Activated CD4-positive, alpha-beta T cell treated with anti-CD3 and anti-CD28 coated beads for 4 hours (primary cell): ENCODE results near the gene ZNF677.
"Not testable (repeated sequence)": the region's sequence is repeated elsewhere in the genome, so short reads cannot be mapped to it uniquely, and the experiment has no call there.

ENCODE experiments used
- DNase-seq, 2 donors: peaks; one replicate each; pipeline ENCODE4 v3.0.0-alpha.2; 2020

Gene ZNF677

DNA sequence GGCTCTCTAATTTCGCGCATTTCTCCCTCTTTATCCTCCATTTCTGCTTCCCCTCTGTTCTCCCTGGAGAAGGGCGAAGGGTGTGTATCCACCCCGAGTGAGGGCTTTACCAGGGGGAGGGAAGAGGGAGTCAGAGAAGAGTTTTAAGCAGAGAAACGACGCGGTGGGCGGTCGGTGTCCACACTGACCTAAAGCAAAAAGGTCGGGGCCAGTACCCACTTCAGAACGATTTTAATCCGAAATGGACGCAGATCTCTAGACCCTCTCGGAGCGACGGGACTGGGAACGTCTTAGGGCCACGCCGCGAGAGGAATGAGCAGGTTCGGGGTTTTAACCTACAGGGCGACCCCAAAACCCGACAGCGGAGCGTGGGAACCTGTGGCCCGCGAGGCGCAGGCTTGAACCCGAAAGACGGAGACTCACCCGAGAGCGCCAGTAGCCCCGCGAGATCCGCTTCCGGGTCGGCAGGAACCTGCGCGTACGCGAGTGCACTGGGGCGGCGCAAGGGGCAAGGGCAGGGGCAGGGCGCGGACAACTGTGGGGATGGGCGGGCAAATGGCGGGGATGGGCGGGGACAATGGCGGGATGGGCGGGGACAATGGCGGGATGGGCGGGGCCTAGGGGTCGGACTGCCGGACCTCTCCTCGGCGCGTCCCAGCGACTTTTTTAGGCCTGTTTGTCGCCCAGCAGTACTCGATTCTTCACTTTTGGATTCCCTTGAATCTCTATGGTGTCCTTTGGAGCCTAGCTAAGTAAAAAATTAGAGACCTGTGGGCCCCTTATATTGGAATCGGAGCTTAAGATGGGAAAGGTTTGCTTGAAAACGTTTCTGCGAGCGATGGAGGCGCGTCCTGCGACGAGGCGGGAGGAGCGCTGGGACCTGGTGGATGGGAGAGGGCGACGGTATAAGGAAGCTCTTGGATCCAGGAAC lies at the start of gene ZNF677:
Gene ZNF677 (minus strand): TSS at position 463 of the 931 bp plus-strand sequence. CDS start 3,323 bp downstream, outside the sequence.
- peak; percentile 75 to 83 for DNase-seq

DNA sequence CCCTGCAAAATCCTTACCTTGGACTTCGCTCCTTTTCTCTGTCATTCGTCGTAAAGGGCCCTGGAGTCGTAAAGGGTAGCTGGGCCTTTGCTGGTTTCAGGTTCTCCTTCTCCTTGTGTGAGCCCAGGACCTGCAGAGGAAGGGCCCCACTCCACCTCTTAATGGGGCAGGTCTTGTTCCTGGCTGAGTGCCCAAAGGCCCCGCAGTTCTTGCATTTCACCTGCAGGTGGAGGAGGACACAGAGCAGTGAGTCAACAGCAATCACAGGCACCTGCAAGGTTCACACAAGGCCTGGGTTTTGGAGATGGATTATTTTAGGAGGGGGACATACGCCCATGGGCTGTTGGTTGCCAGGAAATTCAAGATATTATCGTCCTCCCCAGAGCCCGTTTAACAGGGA lies 46.7 kb upstream of the ZNF677 start:
- not testable (repeated sequence) for DNase-seq

DNA sequence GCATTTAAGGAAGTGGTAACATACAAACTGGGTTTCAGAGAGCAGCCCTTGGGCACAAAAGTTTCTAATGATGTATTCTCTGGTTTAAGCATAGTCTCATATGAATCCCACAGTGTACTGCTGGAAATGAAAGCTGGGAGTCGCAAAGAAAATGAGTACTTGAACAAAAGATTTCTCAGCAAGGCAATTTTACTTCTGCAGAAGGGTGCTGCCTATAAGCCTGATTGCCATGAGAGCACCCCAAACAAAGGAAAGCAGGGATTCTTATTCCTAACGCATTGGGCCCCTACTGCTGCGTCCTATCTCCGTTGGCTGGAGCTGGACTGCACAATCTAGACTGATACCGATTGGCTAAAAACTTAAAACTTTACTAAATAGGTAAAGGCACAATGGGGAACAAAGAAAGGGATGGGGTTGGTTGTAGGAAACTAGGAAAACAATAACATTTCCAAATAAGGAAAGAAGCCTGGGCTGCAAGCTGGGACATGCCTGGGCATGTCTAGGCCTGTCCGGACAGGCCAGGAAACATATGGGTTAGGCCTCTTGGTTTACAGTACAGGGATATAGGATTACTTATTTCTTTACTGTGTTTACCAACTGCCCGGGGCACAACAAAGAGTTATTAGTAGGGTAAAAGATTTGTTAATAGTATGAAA lies 40.2 kb upstream of the ZNF677 start:
- no peak for DNase-seq

DNA sequence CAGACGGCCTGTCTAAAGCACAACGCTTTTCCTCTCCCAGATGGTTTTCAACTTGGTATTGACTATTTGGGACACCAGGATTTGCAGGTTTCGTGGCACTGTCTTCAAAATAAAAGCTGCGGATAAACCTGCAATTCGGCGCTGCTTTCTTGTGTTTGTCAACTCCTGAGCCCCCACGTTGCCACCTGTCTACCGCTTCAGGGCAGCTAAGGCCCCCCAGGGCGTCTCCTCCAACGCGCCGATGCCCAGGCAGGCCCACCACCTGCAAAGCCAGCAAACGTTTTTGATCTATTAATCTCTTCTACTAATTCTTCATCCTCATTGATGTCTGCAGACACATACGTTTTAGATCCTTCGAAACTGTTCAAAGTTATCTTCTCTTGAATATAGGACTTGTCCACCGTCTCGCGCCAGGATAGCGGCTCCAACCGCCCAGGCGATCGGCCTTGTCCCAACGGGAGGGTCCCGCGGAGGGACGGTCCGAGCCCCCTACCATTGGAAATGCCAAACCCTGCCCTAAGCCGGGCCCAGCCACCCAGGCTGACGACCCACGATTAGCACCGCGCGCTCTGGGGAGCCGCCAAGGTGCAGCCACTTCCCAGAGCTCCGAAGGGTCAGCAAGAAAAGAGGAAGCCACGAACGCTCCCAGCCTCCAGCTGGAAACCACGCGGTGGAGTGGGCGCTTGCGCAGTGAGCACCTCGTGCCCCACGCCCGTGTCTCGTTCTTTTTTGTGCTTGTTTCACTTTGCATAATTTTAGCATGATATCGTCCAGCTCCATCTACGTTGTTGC lies 36.3 kb upstream of the ZNF677 start:
- no peak for DNase-seq

DNA sequence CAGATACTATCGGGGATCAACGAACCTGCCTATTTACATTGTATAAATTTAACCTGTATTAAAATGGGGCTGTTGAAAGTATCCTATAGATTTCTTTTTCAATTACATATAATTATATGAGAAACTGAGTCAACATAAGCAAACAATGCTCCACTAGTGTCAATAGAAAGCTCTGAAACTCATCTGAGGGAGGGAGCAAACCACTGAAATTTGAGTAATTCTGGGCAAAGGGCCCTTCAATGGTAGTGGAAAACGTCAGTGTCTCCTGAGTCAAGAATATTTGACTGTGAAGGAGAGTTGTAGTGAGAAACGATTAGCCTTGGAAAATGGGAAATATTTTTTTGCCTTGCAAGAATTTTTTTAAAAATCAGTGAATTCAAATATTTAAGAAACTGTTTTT lies 30.4 kb upstream of the ZNF677 start:
- no peak for DNase-seq

DNA sequence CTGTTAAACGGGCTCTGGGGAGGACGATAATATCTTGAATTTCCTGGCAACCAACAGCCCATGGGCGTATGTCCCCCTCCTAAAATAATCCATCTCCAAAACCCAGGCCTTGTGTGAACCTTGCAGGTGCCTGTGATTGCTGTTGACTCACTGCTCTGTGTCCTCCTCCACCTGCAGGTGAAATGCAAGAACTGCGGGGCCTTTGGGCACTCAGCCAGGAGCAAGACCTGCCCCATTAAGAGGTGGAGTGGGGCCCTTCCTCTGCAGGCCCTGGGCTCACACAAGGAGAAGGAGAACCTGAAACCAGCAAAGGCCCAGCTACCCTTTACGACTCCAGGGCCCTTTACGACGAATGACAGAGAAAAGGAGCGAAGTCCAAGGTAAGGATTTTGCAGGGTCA lies 27.3 kb upstream of the ZNF677 start:
- peak in 1 of 2 donors; percentile 2 for DNase-seq

DNA sequence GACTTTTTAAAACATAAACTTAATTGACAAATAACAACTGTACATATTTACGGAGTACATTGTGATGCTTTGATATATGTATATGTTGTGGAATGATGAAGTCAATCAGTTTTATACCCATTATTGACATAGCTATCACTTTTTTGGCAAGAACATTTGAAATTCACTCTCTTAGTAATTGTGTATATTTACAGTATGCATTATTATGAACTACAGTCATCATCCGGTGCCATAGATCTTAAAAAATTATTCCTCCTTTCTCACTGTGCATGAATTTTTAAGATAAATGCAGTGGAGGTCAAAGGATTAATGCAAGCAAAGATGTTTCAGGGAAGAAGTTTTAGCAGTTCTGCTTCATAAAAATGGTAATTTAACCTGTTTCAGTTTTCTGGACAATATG lies 20.8 kb upstream of the ZNF677 start:
- no peak for DNase-seq

DNA sequence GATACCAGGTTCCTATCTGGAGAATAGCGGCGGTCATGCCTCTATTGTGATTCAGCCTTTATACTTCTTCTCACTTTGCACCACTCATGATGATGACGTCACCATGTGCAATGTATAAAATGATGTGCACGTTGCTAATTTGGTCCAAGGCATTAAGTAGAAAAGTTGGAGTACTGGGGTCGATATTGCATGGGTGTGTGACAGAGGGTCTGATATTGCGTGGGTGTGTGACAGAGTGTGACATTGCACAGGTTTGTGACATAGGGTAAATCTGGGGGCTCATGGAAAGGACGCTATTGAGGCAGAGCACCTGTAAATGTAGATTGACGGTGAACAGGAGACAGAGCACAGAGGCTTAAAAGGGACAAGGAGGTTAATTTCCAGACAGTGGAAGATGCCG lies 17.4 kb upstream of the ZNF677 start:
- no peak for DNase-seq

DNA sequence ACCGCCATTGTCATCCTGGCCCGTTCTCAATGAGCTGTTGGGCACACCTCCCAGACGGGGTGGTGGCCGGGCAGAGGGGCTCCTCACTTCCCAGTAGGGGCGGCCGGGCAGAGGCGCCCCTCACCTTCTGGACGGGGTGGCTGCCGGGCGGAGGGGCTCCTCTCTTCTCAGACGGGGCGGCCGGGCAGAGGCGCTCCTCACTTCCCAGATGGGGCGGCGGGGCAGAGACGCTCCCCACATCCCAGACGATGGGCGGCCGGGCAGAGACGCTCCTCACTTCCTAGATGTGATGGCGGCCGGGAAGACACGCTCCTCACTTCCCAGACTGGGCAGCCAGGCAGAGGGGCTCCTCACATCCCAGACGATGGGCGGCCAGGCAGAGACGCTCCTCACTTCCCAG lies 15.2 kb upstream of the ZNF677 start:
- not testable (repeated sequence) for DNase-seq

DNA sequence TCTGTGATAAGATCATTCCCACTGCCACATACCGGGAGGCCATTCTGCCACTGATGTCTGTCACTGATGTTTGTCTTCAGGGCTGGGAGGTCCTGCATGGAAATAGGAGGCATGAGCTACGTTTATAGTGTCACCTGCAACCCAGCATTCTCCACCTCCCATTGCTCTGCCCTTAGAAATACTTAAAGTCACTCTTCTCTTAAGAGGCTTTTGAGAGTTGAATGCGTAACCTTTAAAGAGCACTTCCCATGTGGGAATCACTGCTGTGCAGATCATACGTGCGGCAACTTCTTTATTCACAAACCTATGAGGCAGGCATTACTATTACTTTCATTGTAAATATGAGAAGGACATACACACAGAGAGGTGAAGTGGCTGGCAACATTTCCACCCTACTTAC lies 12.9 kb upstream of the ZNF677 start, which contains the start of gene VN1R4:
Gene VN1R4 (minus strand): TSS at position 101 of the 400 bp plus-strand sequence. CDS start 58 bp downstream, at position 43.
- not testable (repeated sequence) for DNase-seq

DNA sequence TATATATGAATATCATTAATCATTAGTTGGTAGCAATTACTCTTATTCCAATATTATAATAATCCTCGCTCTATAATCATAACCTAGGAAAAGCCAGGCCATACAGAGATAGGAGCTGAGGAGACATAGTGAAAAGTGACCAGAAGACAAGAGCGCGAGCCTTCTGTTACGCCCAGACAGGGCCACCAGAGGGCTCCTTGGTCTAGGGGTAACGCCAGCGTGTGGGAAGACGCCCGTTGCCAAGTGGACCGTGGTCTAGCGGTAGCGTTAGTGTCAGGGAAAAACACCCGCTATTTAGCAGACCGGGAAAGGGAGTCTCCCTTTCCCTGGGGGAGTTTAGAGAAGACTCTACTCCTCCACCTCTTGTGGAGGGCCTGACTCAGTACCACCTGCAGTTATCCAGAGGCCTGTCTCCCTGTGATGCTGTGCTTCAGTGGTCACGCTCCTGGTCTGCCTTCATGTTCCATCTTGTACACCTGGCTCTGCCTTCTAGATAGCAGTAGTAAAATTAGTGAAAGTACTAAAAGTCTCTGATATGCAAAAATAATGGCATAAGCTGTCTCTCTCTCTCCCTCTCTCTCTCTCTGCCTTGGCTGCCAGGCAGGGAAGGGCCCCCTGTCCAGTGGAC lies 3.2 kb upstream of the ZNF677 start, which contains the start of gene VN1R2:
Gene VN1R2 (plus strand): TSS at position 578 of the 628 bp plus-strand sequence. CDS start 84 bp downstream, outside the sequence.
- not testable (repeated sequence) for DNase-seq

DNA sequence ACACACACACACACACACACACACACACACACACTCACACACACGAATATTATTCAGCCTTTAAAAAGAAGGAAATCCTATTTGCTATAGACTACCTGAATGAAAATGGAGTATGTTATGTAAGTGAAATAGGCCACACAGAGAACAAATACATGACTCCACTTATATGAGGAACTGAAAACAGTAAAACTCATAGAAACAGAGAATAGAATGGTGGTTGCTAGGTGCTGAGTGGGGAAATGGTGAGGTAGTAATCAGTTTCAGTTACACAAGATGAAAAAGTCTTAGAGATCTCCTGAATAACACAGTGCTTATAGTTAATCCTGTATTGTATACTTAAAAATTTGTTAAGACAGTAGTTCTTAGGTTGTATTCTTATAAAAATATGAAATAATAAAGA lies 8.2 kb downstream of the ZNF677 start:
- no peak for DNase-seq

DNA sequence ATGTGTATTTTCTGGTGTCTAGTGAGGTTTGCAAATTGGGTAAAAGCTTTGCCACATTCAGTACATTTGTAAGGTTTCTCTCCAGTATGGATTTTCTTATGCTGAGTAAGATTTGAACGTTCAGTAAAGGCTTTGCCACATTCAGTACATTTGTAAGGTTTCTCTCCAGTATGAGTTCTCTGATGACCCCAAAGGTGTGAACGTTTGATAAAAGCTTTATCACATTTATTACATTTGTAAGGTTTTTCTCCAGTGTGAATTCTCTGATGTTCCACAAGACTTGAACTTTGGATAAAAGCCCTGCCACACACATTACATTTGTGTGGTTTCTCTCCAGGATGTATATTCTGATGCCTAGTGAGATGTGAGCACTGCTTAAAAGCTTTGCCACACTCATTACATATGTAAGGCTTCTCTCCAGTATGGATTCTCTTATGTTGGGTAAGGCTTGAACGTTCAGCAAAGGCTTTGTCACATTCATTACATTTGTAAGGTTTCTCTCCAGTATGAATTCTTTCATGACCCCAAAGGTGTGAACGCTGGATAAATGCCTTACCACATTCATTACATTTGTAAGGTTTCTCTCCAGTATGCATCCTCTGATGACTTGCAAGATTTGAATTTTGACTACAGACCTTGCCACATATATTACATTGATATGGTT lies 17.4 kb downstream of the ZNF677 start:
- no peak for DNase-seq

DNA sequence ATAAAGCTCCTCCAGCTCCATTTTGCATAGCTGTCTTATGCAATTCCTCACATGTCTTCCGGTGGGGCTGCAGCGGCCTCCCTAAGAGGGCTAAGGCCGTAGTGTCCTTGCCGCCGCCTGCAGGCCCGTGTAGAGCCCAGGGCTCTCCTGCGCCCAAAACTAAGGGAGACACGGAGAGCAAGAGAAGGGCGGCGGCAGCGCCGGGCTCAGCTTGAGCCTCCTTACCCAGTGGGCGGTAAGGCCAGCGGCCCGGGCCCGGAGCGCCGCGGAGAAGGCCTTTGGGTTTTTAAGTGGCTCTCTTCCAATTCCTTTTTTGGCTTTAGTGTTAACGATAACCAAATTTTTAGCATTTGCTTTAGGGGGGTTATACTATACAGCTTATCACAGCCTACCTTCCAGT lies 30.1 kb downstream of the ZNF677 start:
- DNase-seq: no peak

DNA sequence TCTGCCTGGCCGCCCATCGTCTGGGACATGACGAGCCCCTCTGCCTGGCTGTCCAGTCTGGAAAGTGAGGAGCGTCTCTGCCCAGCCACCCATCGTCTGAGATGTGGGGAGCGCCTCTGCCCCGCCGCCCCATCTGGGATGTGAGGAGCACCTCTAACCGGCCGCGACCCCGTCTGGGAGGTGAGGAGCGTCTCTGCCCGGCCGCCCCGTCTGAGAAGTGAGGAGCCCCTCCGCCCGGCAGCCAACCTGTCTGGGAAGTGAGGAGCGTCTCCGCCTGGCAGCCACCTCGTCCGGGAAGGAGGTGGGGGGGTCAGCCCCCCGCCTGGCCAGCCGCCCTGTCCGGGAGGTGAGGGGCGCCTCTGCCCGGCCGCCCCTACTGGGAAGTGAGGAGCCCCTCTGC lies 32.0 kb downstream of the ZNF677 start:
- not testable (repeated sequence) for DNase-seq

DNA sequence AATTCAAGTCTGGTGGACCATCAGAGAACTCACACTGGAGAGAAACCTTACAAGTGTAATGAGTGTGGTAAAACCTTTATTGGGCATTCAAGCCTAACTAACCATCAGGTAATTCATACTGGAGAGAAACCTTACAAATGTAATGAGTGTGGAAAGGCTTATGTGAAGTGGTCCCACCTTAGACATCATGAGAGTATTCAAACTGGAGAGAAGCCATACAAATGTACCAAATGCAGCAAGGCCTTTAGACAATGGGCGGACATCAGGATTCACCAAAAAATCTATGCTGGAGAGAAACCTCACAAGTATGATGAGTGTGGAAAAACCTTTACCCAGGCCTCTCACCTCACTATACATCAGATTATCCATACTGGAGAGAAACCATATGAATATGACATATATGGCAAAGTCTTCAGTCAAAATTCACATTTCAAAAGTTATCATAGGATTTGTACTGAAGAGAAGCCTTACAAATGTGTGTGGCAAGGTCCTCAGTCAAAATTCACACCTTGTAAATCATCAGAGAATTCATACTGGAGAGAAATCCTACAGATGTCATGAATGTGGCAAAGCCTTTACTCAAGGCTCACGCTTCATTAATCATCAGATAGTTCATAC lies 41.9 kb downstream of the ZNF677 start:
- DNase-seq: no peak

DNA sequence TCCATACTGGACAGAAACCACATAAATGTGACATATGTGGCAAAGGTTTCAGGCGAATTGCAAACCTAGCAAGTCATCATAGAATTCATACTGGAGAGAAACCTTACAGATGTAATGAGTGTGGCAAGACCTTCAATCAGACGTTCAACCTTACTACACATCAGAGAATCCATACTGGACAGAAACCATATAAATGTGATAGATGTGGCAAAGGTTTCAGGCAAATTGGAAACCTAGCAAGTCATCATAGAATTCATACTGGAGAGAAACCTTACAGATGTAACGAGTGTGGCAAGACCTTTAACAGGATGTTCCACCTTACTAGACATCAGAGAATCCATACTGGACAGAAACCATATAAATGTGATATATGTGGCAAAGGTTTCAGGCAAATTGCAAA lies 43.1 kb downstream of the ZNF677 start:
- DNase-seq: not testable (repeated sequence)

DNA sequence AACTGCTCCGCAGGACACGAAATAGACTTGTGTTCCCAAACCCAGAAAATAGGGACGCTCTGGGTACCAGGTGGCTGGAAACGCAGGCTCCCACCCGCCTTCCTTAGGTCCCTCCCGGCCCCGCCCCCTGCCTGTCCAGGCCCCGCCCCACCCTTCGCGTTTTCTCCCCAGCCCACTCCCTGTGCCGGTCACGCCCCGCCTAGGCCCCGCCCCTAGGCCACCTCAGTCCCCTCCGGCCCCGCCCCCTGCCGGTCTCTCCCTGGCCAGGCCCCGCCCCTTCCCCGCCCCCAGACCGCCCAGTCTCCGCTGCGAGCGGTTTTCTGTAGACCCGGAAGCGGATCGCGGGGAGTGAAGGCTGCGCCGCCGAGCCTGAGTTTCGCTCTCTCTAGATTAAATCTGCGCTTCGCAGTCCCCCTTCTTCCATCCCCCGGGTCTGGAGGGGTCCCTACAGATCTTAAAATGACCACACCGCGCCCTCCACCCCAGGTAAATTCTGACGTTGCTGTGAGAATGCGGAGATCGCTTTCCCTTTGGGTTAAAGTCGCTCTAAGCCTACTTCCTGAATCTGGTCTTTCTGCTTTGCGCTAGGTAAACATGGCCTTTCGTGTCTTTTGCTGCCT lies 57.8 kb downstream of the ZNF677 start:
- DNase-seq: peak; percentile 97 to 99

DNA sequence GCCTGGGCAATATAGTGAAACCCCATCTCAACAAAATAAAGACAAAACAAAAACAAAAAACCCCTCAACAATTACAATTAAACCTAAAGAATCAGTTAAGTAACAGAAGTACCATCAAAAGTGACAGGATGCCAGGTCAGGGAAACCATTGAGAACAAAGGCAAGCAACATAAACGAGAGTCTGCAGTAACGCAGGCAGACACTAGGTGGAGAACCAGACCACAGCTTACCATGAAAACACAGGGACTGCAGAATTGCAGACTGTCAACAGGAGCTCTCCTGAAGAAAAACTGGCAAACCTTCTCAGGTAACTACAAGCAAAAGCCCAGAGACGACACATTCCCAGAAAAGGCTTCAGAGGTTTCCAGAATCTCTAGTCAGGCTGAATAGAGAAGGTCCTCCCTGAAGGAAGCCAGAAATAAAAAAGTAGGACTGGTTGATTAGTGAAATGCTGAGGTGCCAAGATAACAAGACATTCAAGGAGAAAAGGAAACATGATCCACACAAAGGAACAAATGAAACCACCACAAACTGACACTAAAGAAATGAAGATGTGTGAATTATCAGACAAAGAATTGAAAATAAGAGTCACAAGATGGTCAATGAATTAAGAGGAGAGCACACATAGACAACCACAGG lies 59.3 kb downstream of the ZNF677 start:
- DNase-seq: peak; percentile 54 to 69

DNA sequence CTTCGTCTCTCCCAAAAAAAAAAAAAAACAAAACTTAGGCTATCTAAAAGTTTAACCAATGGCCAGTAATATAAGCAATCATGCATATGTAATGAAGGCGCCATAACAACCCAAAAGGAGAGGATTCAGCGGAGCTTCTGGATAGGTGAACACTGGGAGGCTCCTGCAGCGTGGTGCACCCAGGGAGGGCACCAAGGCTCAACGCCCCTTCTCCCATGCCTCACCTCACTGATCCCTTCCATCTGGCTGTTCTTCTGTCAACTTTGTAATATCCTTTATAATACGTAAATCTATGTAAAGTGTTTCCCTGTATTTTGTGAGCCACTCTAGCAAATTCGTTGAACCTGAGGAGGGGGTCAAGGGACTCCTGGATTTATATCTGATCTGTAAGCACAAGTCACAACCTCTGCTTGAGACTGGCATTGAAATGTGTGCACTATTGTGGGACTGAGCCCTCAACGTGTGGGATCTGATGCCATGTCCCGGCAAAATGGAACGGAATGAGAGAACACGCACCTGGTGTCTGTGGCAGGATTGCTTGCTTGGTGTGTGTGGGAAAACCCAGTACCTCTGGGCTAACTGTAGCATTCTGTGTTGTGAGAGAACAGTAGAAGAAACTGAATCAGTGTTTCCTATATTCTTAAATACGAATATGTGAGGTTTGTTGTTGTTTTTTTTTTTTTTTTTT lies 61.0 kb downstream of the ZNF677 start:
- no peak for DNase-seq
